Fibroblast of skin of abdomen (primary cell): ENCODE data around the gene C5orf58.
A peak's percentile ranks its signal among the peaks of the same experiment; 100 is the strongest.
"Not testable (repeated sequence)": the region's sequence is repeated elsewhere in the genome, so short reads cannot be mapped to it uniquely, and the experiment has no call there.

Experiments
- DNase-seq: peaks from one replicate; pipeline ENCODE4 v3.0.0-alpha.2; 2013

The C5orf58 gene

GRCh38 chr5:170225326-170226128, 7.3 kb upstream of the C5orf58 start:
- peak; percentile 57 for DNase-seq

- no peak for DNase-seq
These were observed 6.6 kb upstream of the C5orf58 start for GRCh38 chr5:170226129-170226615.

GRCh38 chr5:170226661-170227060, 6.1 kb upstream of the C5orf58 start:
- no peak for DNase-seq

DNA sequence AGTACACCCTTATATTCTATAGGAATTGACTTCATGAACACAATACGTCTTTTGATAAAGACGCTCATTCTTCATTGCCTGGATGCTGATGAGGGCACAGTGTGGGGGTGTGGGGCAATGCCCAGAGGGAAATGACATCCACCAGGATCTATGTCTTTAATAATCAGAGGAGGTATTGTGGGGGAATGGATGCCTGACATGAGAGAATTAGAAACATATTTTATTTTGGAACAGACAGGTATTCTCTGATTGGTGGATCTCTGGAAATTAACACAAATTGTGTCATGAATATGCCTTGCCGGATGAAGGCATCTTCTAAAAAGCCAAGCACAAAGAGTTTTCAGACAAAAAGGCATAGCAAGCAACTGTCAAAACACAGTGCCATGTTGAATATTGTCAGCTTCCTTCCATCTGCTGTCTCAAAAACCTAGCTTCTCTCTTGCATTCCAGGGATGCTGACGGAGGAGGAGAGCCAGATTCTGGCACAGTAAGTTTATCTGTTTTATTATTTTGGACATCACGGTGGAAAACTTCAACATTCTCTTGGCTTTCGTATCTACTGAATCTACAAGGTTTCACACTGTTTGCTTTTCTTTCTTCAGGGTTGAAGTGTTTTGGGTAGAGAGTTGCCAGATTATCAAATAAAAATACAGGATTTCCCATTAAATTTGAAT, 3.9 kb upstream of the C5orf58 start:
- DNase-seq, result no peak

- DNase-seq, result no peak
These were observed 640 bp downstream of the C5orf58 start for GRCh38 chr5:170233358-170233892.

DNA sequence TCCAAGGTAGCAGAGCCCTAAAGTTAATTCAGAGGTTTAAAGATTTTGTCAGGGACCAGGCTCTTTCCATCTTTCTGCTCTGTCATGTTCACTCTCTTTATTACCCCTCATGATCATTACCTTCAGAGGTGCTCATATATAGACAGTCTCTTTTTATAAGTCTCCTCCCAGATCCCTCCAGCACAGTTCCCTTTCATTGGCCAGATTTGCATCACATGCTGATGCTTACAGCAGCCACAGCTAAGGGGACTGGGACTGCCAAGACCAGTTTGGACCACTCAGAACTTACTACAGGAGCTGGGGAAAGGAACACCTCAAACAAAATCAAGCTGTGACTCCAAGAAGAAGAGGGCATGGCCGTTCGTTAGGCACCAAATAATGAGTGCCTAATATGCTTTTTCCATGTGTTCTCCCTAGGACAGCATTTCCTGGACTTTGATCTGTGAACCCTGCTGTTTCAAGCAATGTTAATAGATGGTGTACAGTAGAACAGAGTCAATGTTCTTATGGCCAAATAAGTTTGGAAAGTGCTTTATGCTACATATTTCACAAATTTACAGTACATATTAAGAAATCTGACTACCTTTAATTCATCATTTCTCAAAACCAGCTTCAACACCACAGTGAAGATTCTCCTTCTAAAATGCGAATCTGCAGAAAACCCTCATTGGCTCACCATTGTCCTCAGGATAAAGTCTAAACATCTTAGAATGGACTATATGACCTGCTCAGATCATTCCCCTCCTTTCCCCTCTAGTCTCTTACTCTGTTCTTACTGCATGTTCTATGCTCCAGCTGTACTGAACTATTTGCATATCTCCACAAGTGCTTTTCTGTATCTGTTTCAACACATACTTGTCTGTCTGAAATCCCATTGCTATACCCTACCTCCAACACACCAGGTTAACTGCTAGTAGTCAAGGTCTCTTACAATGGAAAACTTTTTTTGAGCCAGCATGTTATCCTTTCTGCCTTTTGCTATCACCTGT, 3.4 kb downstream of the C5orf58 start:
- no peak for DNase-seq

DNA sequence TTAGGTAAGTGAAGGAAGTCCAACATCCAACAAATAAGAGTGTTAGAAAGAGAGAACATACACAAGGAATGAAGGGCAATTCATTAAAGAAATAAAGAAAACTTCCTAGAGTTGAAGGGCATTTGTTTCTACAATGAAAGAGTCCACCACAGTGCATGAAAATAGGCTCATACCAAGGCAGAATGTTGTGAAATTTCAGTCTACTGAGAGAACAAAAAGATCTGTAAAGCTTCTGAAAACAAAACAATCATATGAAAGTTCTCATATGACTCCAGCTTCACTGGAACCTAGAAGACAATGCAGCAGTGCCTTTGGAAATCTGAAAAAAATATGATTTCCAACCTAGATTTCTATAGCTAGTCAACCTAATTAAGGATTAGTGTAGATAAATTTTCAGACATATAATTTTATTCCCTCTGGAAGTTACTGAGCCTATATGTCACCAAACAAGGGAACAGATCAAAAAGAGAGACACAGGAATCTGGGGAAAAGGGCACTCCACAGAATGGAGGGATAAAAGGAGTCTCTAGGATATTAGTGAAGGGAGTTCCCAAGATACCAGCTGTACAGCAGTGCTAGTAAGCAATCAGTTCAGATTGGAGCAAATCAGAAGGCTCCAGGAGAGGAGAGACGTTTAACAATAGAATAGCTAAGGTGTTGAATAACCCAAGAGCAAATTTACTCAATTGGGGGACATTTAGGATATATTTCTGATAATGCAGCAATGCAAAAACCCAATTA, 5.8 kb downstream of the C5orf58 start:
- no peak for DNase-seq

GRCh38 chr5:170245436-170245835, 12.7 kb downstream of the C5orf58 start:
- DNase-seq, result not testable (repeated sequence)

- DNase-seq, result no peak
These were observed 13.5 kb downstream of the C5orf58 start for GRCh38 chr5:170246126-170246870.

- no peak for DNase-seq
These were observed 14.6 kb downstream of the C5orf58 start for GRCh38 chr5:170247363-170247762.

DNA sequence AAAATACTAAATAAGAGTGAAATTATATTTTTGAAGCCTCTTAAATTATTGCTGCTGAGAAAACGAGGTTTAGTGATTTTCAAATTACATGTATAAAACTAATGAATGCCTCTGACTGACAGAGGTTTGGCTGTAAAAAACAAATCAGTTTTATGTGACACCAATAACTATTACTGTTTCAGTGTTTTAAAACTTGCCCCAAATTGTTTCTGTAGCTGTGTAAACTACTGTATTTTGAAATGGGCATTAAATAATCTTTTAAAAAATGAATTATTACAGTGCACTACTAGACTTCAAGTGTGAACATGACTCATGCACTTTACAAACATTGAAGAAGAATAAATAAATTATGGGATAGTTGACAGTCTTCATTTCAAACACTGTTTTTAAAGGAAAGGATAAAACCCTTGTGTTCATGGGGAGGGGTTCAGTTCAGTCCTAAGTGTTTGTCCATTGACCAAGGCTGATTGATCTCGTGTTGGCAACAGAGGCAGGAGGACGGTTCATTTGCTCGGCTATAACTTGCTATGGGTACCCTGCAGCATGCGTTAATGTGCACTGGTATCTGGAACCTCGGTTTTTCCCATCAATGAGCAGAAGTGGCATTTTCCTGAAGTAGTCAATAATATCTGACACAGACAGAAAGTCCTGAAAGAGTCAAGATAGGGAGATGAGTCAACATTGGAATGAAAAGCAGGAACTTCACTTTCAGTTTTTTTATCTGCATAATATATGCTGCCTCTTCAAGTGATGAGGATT, 15.6 kb downstream of the C5orf58 start:
- no peak for DNase-seq

DNA sequence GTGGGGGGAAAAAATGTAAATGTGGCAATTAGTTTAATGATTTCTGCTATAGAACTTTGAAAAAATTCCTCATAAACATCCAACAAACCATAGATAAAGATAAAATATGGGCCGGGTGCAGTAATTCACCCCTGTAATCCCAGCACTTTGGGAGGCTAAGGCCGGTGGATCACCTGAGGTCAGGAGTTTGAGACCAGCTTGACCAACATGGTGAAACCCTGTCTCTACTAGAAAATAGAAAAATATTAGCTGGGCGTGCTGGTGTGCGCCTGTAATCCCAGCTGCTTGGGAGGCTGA, 16.1 kb downstream of the C5orf58 start:
- not testable (repeated sequence) for DNase-seq

DNA sequence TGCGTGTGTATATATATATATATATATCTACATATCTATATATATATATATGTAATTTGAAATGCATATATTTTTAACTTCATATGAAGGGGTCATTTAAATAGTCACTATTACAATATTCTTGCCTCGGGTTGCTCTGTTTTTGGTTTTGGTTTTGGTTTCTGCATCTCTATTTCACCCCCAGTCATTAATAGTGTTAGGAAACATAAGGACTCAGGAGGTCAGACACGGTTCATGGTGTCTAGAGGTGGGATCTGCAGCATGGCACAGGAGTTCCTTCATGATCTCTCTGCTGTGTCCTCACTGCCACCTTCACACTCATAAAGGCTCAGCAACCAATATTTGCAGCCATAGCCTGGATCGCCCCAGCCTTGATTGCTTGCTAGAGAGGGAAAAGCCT, 16.6 kb downstream of the C5orf58 start:
- no peak for DNase-seq

DNA sequence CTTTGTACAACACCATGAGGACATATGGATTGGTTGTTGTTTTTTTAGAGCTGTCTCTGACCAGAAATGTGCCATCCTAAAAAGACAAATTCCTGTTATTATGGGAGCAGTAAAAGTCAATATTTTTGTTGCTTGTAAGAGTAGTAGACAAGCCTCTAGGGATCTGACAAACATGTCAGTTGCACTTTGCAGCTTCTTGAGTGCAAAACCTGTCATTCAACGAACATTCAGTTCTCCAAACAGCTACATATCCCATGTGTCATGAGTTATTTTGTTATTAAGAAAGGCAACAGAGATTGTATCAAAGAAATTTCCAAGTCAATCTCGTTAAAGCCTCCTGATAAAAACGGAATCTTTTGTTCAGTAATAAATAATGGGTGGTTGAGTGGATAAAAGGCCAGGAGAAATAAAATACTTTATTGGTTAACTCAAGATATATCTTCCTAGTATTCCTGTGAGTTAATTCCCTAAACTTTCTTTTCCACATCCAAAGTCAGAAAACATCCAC, 18.1 kb downstream of the C5orf58 start:
- DNase-seq, result no peak

DNA sequence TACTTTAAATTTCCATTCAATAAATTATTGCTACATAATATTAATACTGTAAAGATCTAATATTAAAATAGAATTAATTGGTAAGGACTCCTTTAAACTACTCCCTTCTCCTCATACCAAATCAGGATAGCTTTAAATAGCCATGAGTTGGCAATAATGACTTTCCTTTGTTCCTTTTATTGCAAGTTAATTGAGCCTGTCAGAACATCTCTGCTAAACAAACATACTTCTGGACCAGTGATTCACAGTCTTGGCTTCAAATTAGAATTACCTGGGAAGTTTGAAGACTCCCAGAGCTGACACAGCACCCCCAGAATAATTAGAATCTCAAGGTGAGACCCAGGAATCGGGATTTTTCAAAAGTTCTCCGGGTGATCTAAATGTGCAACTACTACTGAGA, 18.7 kb downstream of the C5orf58 start:
- DNase-seq, result no peak

- no peak for DNase-seq
These were observed 19.3 kb downstream of the C5orf58 start for GRCh38 chr5:170252109-170252508.

GRCh38 chr5:170252720-170253350, 20.1 kb downstream of the C5orf58 start:
- peak; percentile 8 for DNase-seq

DNA sequence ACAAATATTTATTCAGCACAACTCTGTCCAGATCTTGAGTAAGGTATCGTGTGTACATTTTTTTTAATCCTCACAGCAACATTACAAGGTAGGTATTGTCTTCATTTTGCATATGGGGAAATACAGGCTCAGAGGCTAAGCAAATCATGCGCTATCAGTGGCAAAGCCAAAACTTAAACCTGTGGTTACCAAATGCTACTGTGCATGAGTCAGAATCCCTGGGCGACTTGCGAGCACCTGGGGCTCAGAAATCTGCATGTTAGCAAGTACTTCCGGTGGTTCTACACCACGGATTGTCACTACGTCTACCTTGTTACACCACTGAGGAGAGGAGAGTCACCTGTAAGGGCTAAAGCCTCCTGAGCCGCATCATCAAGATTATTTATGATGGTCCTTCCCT, 21.3 kb downstream of the C5orf58 start:
- DNase-seq, result no peak

GRCh38 chr5:170256571-170256970, 23.8 kb downstream of the C5orf58 start:
- DNase-seq, result no peak

DNA sequence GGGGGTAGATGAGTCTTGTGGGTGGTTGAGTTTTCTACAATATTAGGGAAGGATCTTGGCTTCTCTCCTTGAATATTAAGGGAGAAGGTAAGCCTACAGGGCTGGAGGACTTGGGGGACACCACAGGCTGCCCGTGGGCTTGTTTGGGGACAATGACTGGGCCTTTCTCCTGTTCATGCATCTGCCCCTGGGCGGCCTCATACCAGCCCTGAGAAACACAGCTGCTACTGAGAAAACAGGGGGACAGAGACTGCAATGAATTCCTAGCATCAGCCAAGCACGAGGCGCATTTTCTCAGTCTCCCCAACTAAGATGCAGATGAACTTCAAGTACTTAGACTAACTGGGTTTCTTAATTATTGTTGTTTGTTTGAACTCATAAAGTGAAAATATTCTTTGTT, 24.6 kb downstream of the C5orf58 start:
- no peak for DNase-seq
